Mesenchymal stem cell (in vitro differentiated cells and primary cell): ENCODE data around the gene CPNE9. TPM values are rescaled to one million over a fixed set of nuclear protein-coding genes. Genes with fewer than 3 reads are reported as not detected.

ENCODE experiments used
- DNase-seq: peaks from one replicate; pipeline ENCODE4 v3.0.0-alpha.2; 2013
- H2AFZ ChIP-seq: one replicate; pipeline ENCODE4 v1.6.1; 2013; ENCODE audit warnings: low read depth, mild to moderate bottlenecking, control low read depth, inconsistent platforms, low read length, moderate library complexity
- H2AK5ac ChIP-seq: 2 replicates; pipeline ENCODE4 v1.6.1; 2013; ENCODE audit warnings: low read length, moderate library complexity, mild to moderate bottlenecking, inconsistent platforms; ENCODE audit not compliant: severe bottlenecking
- H2BK120ac ChIP-seq: one replicate; pipeline ENCODE4 v1.6.1; 2013; ENCODE audit warnings: low read depth, mild to moderate bottlenecking, inconsistent platforms, low read length, moderate library complexity
- H2BK12ac ChIP-seq, 2 experiments: one replicate each; pipeline ENCODE4 v1.6.1; 2013; ENCODE audit warnings: inconsistent platforms in 2 of 2, low read length in 2 of 2, mild to moderate bottlenecking in 2 of 2, moderate library complexity in 2 of 2, control low read depth in 1 of 2
- H2BK15ac ChIP-seq: one replicate; pipeline ENCODE4 v1.6.1; 2013; ENCODE audit warnings: mild to moderate bottlenecking, low read depth, inconsistent platforms; ENCODE audit not compliant: poor library complexity, severe bottlenecking
- H2BK5ac ChIP-seq: 2 replicates; pipeline ENCODE4 v1.6.1; 2013; ENCODE audit warnings: low read depth, mild to moderate bottlenecking, low read length, control low read depth, inconsistent platforms; ENCODE audit not compliant: poor library complexity, severe bottlenecking
- H3K14ac ChIP-seq, 2 experiments: one replicate each; pipeline ENCODE4 v1.6.1; 2013; ENCODE audit warnings: inconsistent platforms in 2 of 2, low read length in 2 of 2, control low read depth in 1 of 2, mild to moderate bottlenecking in 1 of 2, moderate library complexity in 1 of 2
- H3K18ac ChIP-seq, 2 experiments: one replicate each; pipeline ENCODE4 v1.6.1; 2013; ENCODE audit warnings: inconsistent platforms in 2 of 2, low read length in 2 of 2, control low read depth in 1 of 2, low read depth in 1 of 2, mild to moderate bottlenecking in 1 of 2
- H3K23ac ChIP-seq, 2 experiments: one replicate each; pipeline ENCODE4 v1.6.1; 2013; ENCODE audit warnings: inconsistent platforms in 2 of 2, low read length in 2 of 2, mild to moderate bottlenecking in 2 of 2, moderate library complexity in 2 of 2, control low read depth in 1 of 2
- H3K27ac ChIP-seq: 2 replicates; pipeline ENCODE4 v1.5.1; 2013; ENCODE audit warnings: mild to moderate bottlenecking, moderate library complexity, low read length, control low read depth, inconsistent platforms; ENCODE audit not compliant: poor library complexity, severe bottlenecking
- H3K27me3 ChIP-seq, 2 experiments: 2 replicates each; pipeline versions ENCODE4 v1.6.1 to v1.7.0; 2013; ENCODE audit warnings: low read length in 2 of 2, mild to moderate bottlenecking in 2 of 2, moderate library complexity in 2 of 2, control low read depth in 1 of 2, inconsistent platforms in 1 of 2; ENCODE audit not compliant: control insufficient read depth in 1 of 2, insufficient read depth in 1 of 2
- H3K36me3 ChIP-seq, 2 experiments: 2 replicates each; pipeline versions ENCODE4 v1.6.1 to v1.7.0; 2013; ENCODE audit warnings: low read length in 2 of 2, control low read depth in 1 of 2, inconsistent platforms in 1 of 2, low read depth in 1 of 2, mild to moderate bottlenecking in 1 of 2; ENCODE audit not compliant: insufficient read depth in 2 of 2, control insufficient read depth in 1 of 2
- H3K4ac ChIP-seq, 2 experiments: one replicate each; pipeline ENCODE4 v1.6.1; 2013; ENCODE audit warnings: inconsistent platforms in 2 of 2, low read length in 2 of 2, mild to moderate bottlenecking in 2 of 2, moderate library complexity in 2 of 2, control low read depth in 1 of 2, low read depth in 1 of 2
- H3K4me1 ChIP-seq: 2 replicates; pipeline ENCODE4 v1.6.1; 2013; ENCODE audit warnings: low read depth, low read length, control low read depth; ENCODE audit not compliant: control insufficient read depth, insufficient read depth
- H3K4me2 ChIP-seq: 2 replicates; pipeline ENCODE4 v1.6.1; 2013; ENCODE audit warnings: low read length, mild to moderate bottlenecking, inconsistent platforms; ENCODE audit not compliant: poor library complexity, severe bottlenecking
- H3K4me3 ChIP-seq, 2 experiments: 2 replicates each; pipeline versions ENCODE4 v1.5.1 to v1.7.0; 2013; ENCODE audit warnings: low read length in 2 of 2, mild to moderate bottlenecking in 2 of 2, control low read depth in 1 of 2, low read depth in 1 of 2; ENCODE audit not compliant: insufficient read depth in 1 of 2
- H3K79me1 ChIP-seq: replicated peaks from 2 replicates; pipeline ENCODE4 v1.6.1; 2013; ENCODE audit warnings: mild to moderate bottlenecking, control low read depth, low read length, inconsistent platforms; ENCODE audit not compliant: poor library complexity, severe bottlenecking
- H3K9ac ChIP-seq: 2 replicates; pipeline ENCODE4 v1.7.0; 2013; ENCODE audit warnings: mild to moderate bottlenecking, low read length, moderate library complexity
- H3K9me3 ChIP-seq: 2 replicates; pipeline ENCODE4 v1.7.0; 2013; ENCODE audit warnings: mild to moderate bottlenecking, low read length; ENCODE audit not compliant: control insufficient read depth
- H4K8ac ChIP-seq: one replicate; pipeline ENCODE4 v1.6.1; 2013; ENCODE audit warnings: inconsistent platforms, mild to moderate bottlenecking, low read length, moderate library complexity
- H4K91ac ChIP-seq: one replicate; pipeline ENCODE4 v1.6.1; 2013; ENCODE audit warnings: mild to moderate bottlenecking, low read length, inconsistent platforms
- WGBS: methylation state at CpG from one replicate; pipeline ENCODE4 v1.1.7; 2013; ENCODE audit warnings: mixed read lengths; 5-methylcytosine and 5-hydroxymethylcytosine counted together
- polyA plus RNA-seq, 2 experiments: library from polyadenylated mRNA; stranded (reverse); fragments of 200-250 nt; gene quantifications; one replicate each; pipeline ENCODE4 v1.2.3, GENCODE V29; 2013

Gene CPNE9, protein sequence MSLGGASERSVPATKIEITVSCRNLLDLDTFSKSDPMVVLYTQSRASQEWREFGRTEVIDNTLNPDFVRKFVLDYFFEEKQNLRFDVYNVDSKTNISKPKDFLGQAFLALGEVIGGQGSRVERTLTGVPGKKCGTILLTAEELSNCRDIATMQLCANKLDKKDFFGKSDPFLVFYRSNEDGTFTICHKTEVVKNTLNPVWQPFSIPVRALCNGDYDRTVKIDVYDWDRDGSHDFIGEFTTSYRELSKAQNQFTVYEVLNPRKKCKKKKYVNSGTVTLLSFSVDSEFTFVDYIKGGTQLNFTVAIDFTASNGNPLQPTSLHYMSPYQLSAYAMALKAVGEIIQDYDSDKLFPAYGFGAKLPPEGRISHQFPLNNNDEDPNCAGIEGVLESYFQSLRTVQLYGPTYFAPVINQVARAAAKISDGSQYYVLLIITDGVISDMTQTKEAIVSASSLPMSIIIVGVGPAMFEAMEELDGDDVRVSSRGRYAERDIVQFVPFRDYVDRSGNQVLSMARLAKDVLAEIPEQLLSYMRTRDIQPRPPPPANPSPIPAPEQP
- not detected for polyA plus RNA-seq (2013, experiment 1 of 2)
- 0.03 TPM for polyA plus RNA-seq (2013, experiment 2 of 2)

DNA sequence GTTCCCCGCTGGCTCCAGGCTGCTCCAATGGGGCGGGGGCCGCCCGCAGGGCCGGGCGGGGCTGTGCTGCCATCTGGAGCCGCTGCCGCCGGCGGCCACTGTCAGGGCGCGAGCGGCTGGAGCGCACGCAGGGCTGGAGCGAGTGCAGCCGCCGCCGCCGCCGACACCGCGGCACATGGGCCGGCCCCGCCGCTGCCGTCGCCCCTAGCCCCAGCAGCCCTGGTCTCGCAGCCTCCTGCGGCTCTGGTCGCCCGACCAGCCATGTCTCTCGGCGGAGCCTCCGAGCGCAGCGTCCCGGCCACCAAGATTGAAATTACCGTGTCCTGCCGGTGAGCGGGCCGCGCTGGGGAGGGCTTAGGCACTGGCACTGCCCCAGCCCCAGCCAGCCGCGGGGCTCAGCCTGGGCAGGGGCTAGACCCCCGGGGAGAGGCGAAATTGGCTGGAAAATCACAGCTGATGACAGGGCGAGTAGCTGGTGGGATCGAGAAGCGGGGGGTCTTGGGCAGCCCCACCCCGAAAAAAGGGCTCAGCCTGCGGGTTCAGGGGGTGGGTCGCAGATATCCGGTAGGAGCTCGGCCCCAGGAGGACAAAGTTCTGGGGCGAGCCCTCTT, at the start of gene CPNE9:
TSS of gene CPNE9 (plus strand) at position 98 of the 611 bp plus-strand sequence. CDS start at position 262, 164 bp downstream.
- H3K14ac ChIP-seq = no peak within 1 kb of the TSS
- no peak within 1 kb of the TSS for H4K8ac ChIP-seq
- H2BK12ac ChIP-seq = no peak within 1 kb of the TSS
- H3K9me3 ChIP-seq = no peaks in the 10 kb centered on the region
- H4K91ac ChIP-seq = no peak within 1 kb of the TSS
- no peak within 1 kb of the TSS for H3K9ac ChIP-seq
- H3K4me1 ChIP-seq = peaks cover 17% of the 10 kb centered on the region
- WGBS = 7% methylated on average over 42 of the region's 56 CpGs
- no peak within 1 kb of the TSS for H3K4ac ChIP-seq
- no peak within 1 kb of the TSS for H2BK5ac ChIP-seq
- no peak within 1 kb of the TSS for H2BK120ac ChIP-seq
- peak within 1 kb of the TSS; percentile 60 for H3K4me2 ChIP-seq
- H3K4me3 ChIP-seq = peak within 1 kb of the TSS; percentile 33 to 66
- H3K27ac ChIP-seq = no peak within 1 kb of the TSS
- H3K27me3 ChIP-seq = peaks cover 35 to 36% of the 10 kb centered on the region in 2 experiments
- H3K36me3 ChIP-seq = peaks cover 18 to 33% of the 10 kb centered on the region in 2 experiments
- H2BK15ac ChIP-seq = no peak within 1 kb of the TSS
- no peaks in the 10 kb centered on the region for H3K79me1 ChIP-seq
- no peak for DNase-seq
- no peak within 1 kb of the TSS for H2AFZ ChIP-seq
- H2AK5ac ChIP-seq = no peak within 1 kb of the TSS
- no peak within 1 kb of the TSS for H3K18ac ChIP-seq
- no peak within 1 kb of the TSS for H3K23ac ChIP-seq

GRCh38 chr3:9659849-9660248, 43.8 kb upstream of the CPNE9 start:
- Histone ChIP-seq H3K18ac (no peak overlapping the region), H3K9me3 (no peaks in the 10 kb centered on the region), H2AK5ac (no peak overlapping the region), H3K4me3 (no peak overlapping the region), H3K27me3 (no peaks in the 10 kb centered on the region), H2BK5ac (no peak overlapping the region), H3K23ac (no peak overlapping the region), H3K4me2 (no peak overlapping the region), H3K9ac (no peak overlapping the region), H3K4ac (no peak overlapping the region), H2BK12ac (no peak overlapping the region), H2BK120ac (no peak overlapping the region), H4K8ac (no peak overlapping the region), H2BK15ac (no peak overlapping the region), H3K14ac (no peak overlapping the region), H2AFZ (no peak overlapping the region), H4K91ac (no peak overlapping the region), H3K36me3 (peaks cover 56 to 82% of the 10 kb centered on the region in 2 experiments), H3K4me1 (no peaks in the 10 kb centered on the region), H3K79me1 (peaks cover 43% of the 10 kb centered on the region), H3K27ac (no peak overlapping the region)
- WGBS = 98% methylated on average over 4 of the region's 4 CpGs
- no peak for DNase-seq

DNA sequence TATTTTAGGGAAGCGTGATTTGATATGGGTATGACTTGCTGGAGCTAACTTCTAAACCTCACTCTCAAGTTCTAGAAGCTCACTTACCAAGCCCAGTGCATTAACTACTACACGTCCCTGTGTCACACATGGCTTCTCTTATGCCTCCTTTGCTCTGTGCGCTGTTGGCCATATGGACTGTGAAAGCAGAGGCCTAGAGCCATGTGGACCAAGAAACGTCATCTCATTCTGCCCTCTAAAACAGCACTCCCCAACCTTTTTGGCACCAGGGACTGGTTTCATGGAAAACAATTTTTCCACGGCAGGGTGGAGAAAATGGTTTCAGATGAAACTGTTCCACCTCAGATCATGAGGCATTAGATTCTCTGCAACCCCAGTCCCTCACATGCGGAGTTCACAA, 42.7 kb upstream of the CPNE9 start:
- no peak overlapping the region for H3K9ac ChIP-seq
- H4K91ac ChIP-seq = no peak overlapping the region
- no peak overlapping the region for H3K14ac ChIP-seq
- H2BK120ac ChIP-seq = no peak overlapping the region
- WGBS = 98% methylated on average over 5 of the region's 6 CpGs
- no peak overlapping the region for H4K8ac ChIP-seq
- H2BK12ac ChIP-seq = no peak overlapping the region
- no peaks in the 10 kb centered on the region for H3K4me1 ChIP-seq
- no peak overlapping the region for H3K23ac ChIP-seq
- no peak overlapping the region for H2BK15ac ChIP-seq
- H3K36me3 ChIP-seq = peaks cover 54 to 83% of the 10 kb centered on the region in 2 experiments
- no peak overlapping the region for H3K27ac ChIP-seq
- H3K4me2 ChIP-seq = no peak overlapping the region
- H3K4ac ChIP-seq = no peak overlapping the region
- H3K4me3 ChIP-seq = no peak overlapping the region
- DNase-seq = no peak
- no peak overlapping the region for H3K18ac ChIP-seq
- H3K9me3 ChIP-seq = no peaks in the 10 kb centered on the region
- no peak overlapping the region for H2AK5ac ChIP-seq
- H2AFZ ChIP-seq = no peak overlapping the region
- no peak overlapping the region for H2BK5ac ChIP-seq
- no peaks in the 10 kb centered on the region for H3K27me3 ChIP-seq
- H3K79me1 ChIP-seq = peaks cover 44% of the 10 kb centered on the region

- Histone ChIP-seq H2BK120ac (no peak overlapping the region), H2BK5ac (no peak overlapping the region), H3K4me3 (no peak overlapping the region), H3K27me3 (no peaks in the 10 kb centered on the region), H4K8ac (no peak overlapping the region), H3K36me3 (peaks cover 58 to 82% of the 10 kb centered on the region in 2 experiments), H2BK12ac (no peak overlapping the region), H2AFZ (no peak overlapping the region), H3K4ac (no peak overlapping the region), H3K9me3 (no peaks in the 10 kb centered on the region), H3K4me1 (peaks cover under 1% of the 10 kb centered on the region), H3K79me1 (peaks cover 41% of the 10 kb centered on the region), H3K18ac (no peak overlapping the region), H2AK5ac (no peak overlapping the region), H3K4me2 (no peak overlapping the region), H3K23ac (no peak overlapping the region), H4K91ac (no peak overlapping the region), H3K14ac (no peak overlapping the region), H2BK15ac (no peak overlapping the region), H3K9ac (no peak overlapping the region), H3K27ac (no peak overlapping the region)
- no peak for DNase-seq
- WGBS = 97% methylated on average over 3 of the region's 5 CpGs
These were observed 39.4 kb upstream of the CPNE9 start for GRCh38 chr3:9664119-9664751.
